Left ventricle myocardium superior (tissue), 1 donor: Measurements from ENCODE around the gene RTTN. TPM values are rescaled to one million over a fixed set of nuclear protein-coding genes. Genes with fewer than 3 reads are reported as not detected.

Source experiments
- ATAC-seq: fragments of 200-7000 bp; cut with Tn5 transposase; one replicate; pipeline ENCODE4 v1.9.1; 2020; ENCODE audit warnings: mild to moderate bottlenecking, moderate library complexity
- DNase-seq: peaks from one replicate; pipeline ENCODE4 v3.0.0-alpha.2; 2020
- intact Hi-C: fragments of 100-400 bp; cut with micrococcal nuclease; formaldehyde crosslinking; loops from one replicate; pipeline ENCODE4 v1.11.0; 2022
- total RNA-seq: library from RNA; stranded (reverse); fragmentation: NEBNext Ultra II Directional; extraction: Animal tissue kit (Norgen Biotek cat#: 25700); gene quantifications from one replicate; pipeline ENCODE4 v1.2.1, GENCODE V29; 2021
- donor health status: DM: no; HTN: yes; CAD: no; lungs with severe emphysema.

Gene RTTN
- total RNA-seq, 1 donor from 2014 or later: 6.8 TPM

- ATAC-seq (no peak), DNase-seq (no peak)
- intact Hi-C loops: no loop called here
Measured at GRCh38 chr18:70160073-70160678, 45.3 kb downstream of the RTTN start.

- DNase-seq (no peak), ATAC-seq (no peak)
- intact Hi-C loops: no loop called here
Measured at GRCh38 chr18:70158992-70159717, 46.3 kb downstream of the RTTN start.

- no peak for ATAC-seq
- DNase-seq: no peak
- intact Hi-C loops: no loop called here
Measured at GRCh38 chr18:70156886-70157285, 48.6 kb downstream of the RTTN start.

GRCh38 chr18:70154591-70155194 is 50.8 kb downstream of the RTTN start:
- DNase-seq (no peak), ATAC-seq (no peak)
- intact Hi-C loops: no loop called here

- intact Hi-C loops: no loop called here
- DNase-seq (no peak), ATAC-seq (no peak)
Measured at GRCh38 chr18:70151614-70152013, 53.9 kb downstream of the RTTN start.

- intact Hi-C loops: no loop called here
- DNase-seq (no peak), ATAC-seq (no peak)
Measured at GRCh38 chr18:70149616-70150301, 55.7 kb downstream of the RTTN start.

GRCh38 chr18:70149156-70149555 is 56.3 kb downstream of the RTTN start:
- no peak for DNase-seq
- intact Hi-C loops: no loop called here
- no peak for ATAC-seq

- intact Hi-C loops: no loop called here
- DNase-seq (no peak), ATAC-seq (no peak)
Measured at GRCh38 chr18:70148039-70148938, 57.2 kb downstream of the RTTN start.

GRCh38 chr18:70146174-70146573 is 59.3 kb downstream of the RTTN start:
- ATAC-seq (no peak), DNase-seq (no peak)
- intact Hi-C loops: no loop called here

GRCh38 chr18:70142001-70142400 is 63.5 kb downstream of the RTTN start:
- DNase-seq (no peak), ATAC-seq (no peak)
- intact Hi-C loops: no loop called here

GRCh38 chr18:70139138-70139537 is 66.3 kb downstream of the RTTN start:
- intact Hi-C loops: no loop called here

GRCh38 chr18:70135604-70136003 is 69.9 kb downstream of the RTTN start:
- no peak for DNase-seq
- intact Hi-C loops: no loop called here
- ATAC-seq: no peak

More at GRCh38 chr18:70139138-70139537, 66.3 kb downstream of the RTTN start:
- ATAC-seq (no peak), DNase-seq (no peak)

GRCh38 chr18:70132999-70133398 is 72.5 kb downstream of the RTTN start:
- intact Hi-C loops: no loop called here
- peak; percentile 70 for ATAC-seq
- DNase-seq: no peak

- no peak for DNase-seq
- no peak for ATAC-seq
- intact Hi-C loops: no loop called here
Measured at GRCh38 chr18:70128271-70128670, 77.2 kb downstream of the RTTN start.

- intact Hi-C loops: no loop called here
- ATAC-seq: no peak
Measured at GRCh38 chr18:70127359-70127758, 78.1 kb downstream of the RTTN start.

GRCh38 chr18:70126832-70127231 is 78.7 kb downstream of the RTTN start:
- intact Hi-C loops: no loop called here
- ATAC-seq (no peak), DNase-seq (no peak)

More at GRCh38 chr18:70127359-70127758, 78.1 kb downstream of the RTTN start:
- DNase-seq: no peak

GRCh38 chr18:70124139-70124538 is 81.3 kb downstream of the RTTN start:
- ATAC-seq: no peak
- intact Hi-C loops: no loop called here
- DNase-seq: no peak

GRCh38 chr18:70121842-70122241 is 83.6 kb downstream of the RTTN start:
- DNase-seq (no peak), ATAC-seq (no peak)
- intact Hi-C loops: no loop called here

- no peak for DNase-seq
- no peak for ATAC-seq
- intact Hi-C loops: no loop called here
Measured at GRCh38 chr18:70116949-70117348, 88.5 kb downstream of the RTTN start.
